ENCODE data around the gene FYN.
A peak's percentile ranks its signal among the peaks of the same experiment; 100 is the strongest.

The FYN gene

DNA sequence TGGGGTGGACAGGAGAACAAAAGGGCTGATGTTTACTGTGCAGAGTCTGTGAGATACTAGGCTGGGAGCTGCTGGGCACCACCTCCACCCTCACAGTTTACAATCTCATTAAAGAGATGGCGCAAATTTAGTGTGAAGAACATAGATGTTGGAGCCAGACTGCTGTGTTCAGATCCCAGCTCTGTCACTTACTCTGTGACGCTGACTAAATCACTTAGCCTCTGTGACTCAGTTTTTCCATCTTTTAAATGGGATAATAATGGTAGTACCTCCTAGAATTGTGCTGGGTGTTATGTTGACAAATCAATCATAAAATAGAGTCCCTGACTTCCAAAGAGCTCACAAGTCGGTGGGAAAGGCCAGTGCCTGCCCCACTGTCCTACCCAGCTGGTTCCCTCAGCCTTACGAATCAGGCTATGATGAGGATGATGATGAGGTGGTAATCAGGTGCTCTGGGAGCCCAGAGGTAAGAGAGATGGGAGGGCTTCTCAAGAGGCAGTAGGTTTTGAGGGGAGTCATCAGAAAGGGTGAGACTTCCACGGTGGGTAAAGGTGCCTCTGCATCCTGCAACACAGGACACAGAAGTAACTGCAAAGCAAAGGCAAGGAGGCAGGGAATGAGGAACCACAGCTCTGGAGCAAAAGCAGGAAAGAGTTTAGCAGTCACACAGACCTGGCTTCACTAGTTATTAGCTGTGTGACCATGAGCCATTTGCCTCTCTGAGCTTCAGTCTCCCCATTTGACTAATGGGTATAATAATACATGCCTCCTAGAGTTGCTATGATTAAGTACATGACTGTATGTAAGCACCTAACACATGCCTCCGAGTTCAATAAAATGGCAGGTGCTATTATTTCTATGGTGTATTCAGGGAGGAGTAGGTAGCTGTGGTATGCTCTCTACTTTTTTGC is 8.9 kb downstream of the FYN start:
- no peak for TF ChIP-seq ZNF571 (tag by site-specific recombination; IDR thresholded peaks at IDR 0.05)
- TF ChIP-seq YY1 (tag by site-specific recombination; IDR thresholded peaks at IDR 0.05) = 0 out of 2 replicates have a peak, but pooled peaks have one; percentile 19
- no peak for TF ChIP-seq ZNF610 (tag by site-specific recombination; IDR thresholded peaks at IDR 0.05; ENCODE audit: borderline replicate concordance)
- TF ChIP-seq, protein P1, sequence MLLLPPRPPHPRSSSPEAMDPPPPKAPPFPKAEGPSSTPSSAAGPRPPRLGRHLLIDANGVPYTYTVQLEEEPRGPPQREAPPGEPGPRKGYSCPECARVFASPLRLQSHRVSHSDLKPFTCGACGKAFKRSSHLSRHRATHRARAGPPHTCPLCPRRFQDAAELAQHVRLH (tag by site-specific recombination; IDR thresholded peaks at IDR 0.05) = 0 out of 2 replicates have a peak, but pooled peaks have one; percentile 47
- no peak for TF ChIP-seq ZNF473 (tag by site-specific recombination; IDR thresholded peaks at IDR 0.05)
- TF ChIP-seq, protein P2, sequence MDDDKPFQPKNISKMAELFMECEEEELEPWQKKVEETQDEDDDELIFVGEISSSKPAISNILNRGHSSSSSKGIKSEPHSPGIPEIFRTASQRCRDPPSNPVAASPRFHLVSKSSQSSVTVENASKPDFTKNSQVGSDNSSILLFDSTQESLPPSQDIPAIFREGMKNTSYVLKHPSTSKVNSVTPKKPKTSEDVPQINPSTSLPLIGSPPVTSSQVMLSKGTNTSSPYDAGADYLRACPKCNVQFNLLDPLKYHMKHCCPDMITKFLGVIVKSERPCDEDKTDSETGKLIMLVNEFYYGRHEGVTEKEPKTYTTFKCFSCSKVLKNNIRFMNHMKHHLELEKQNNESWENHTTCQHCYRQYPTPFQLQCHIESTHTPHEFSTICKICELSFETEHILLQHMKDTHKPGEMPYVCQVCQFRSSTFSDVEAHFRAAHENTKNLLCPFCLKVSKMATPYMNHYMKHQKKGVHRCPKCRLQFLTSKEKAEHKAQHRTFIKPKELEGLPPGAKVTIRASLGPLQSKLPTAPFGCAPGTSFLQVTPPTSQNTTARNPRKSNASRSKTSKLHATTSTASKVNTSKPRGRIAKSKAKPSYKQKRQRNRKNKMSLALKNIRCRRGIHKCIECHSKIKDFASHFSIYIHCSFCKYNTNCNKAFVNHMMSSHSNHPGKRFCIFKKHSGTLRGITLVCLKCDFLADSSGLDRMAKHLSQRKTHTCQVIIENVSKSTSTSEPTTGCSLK (tag by site-specific recombination; IDR thresholded peaks at IDR 0.05) = no peak
- TF ChIP-seq, protein P3, sequence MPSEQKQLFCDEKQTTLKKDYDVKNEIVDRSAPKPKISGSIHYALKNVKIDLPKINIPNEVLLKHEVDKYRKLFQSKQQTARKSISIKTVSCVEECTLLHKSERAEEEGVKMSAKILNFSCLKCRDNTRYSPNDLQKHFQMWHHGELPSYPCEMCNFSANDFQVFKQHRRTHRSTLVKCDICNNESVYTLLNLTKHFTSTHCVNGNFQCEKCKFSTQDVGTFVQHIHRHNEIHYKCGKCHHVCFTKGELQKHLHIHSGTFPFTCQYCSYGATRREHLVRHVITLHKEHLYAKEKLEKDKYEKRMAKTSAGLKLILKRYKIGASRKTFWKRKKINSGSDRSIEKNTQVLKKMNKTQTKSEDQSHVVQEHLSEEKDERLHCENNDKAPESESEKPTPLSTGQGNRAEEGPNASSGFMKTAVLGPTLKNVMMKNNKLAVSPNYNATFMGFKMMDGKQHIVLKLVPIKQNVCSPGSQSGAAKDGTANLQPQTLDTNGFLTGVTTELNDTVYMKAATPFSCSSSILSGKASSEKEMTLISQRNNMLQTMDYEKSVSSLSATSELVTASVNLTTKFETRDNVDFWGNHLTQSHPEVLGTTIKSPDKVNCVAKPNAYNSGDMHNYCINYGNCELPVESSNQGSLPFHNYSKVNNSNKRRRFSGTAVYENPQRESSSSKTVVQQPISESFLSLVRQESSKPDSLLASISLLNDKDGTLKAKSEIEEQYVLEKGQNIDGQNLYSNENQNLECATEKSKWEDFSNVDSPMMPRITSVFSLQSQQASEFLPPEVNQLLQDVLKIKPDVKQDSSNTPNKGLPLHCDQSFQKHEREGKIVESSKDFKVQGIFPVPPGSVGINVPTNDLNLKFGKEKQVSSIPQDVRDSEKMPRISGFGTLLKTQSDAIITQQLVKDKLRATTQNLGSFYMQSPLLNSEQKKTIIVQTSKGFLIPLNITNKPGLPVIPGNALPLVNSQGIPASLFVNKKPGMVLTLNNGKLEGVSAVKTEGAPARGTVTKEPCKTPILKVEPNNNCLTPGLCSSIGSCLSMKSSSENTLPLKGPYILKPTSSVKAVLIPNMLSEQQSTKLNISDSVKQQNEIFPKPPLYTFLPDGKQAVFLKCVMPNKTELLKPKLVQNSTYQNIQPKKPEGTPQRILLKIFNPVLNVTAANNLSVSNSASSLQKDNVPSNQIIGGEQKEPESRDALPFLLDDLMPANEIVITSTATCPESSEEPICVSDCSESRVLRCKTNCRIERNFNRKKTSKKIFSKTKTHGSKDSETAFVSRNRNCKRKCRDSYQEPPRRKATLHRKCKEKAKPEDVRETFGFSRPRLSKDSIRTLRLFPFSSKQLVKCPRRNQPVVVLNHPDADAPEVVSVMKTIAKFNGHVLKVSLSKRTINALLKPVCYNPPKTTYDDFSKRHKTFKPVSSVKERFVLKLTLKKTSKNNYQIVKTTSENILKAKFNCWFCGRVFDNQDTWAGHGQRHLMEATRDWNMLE (tag by site-specific recombination; conservative IDR thresholded peaks at IDR 0.05; ENCODE audit: low read depth) = no peak
- no peak for TF ChIP-seq ZBTB7A (tag by site-specific recombination; IDR thresholded peaks at IDR 0.05; ENCODE audit: low read depth)
- no peak for TF ChIP-seq OVOL3 (tag by site-specific recombination; IDR thresholded peaks at IDR 0.05)
- TF ChIP-seq KLF16 (tag by site-specific recombination; IDR thresholded peaks at IDR 0.05) = no peak
- TF ChIP-seq, protein P4, sequence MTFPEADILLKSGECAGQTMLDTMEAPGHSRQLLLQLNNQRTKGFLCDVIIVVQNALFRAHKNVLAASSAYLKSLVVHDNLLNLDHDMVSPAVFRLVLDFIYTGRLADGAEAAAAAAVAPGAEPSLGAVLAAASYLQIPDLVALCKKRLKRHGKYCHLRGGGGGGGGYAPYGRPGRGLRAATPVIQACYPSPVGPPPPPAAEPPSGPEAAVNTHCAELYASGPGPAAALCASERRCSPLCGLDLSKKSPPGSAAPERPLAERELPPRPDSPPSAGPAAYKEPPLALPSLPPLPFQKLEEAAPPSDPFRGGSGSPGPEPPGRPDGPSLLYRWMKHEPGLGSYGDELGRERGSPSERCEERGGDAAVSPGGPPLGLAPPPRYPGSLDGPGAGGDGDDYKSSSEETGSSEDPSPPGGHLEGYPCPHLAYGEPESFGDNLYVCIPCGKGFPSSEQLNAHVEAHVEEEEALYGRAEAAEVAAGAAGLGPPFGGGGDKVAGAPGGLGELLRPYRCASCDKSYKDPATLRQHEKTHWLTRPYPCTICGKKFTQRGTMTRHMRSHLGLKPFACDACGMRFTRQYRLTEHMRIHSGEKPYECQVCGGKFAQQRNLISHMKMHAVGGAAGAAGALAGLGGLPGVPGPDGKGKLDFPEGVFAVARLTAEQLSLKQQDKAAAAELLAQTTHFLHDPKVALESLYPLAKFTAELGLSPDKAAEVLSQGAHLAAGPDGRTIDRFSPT (tag by site-specific recombination; IDR thresholded peaks at IDR 0.05) = no peak
- TF ChIP-seq, protein P5, sequence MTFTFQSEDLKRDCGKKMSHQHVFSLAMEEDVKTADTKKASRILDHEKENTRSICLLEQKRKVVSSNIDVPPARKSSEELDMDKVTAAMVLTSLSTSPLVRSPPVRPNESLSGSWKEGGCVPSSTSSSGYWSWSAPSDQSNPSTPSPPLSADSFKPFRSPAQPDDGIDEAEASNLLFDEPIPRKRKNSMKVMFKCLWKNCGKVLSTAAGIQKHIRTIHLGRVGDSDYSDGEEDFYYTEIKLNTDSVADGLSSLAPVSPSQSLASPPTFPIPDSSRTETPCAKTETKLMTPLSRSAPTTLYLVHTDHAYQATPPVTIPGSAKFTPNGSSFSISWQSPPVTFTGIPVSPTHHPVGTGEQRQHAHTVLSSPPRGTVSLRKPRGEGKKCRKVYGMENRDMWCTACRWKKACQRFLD (tag by site-specific recombination; IDR thresholded peaks at IDR 0.05) = no peak
- Histone ChIP-seq H3K36me3 (ENCODE audit: control insufficient read depth in 2 of 2, insufficient read depth in 1 of 2, low read length in 2 of 2) (no peaks in the 10 kb centered on the region), H3K27ac (ENCODE audit: extremely low read depth, low read depth, low read length) (no peak overlapping the region), H3K4me1 (ENCODE audit: control insufficient read depth, insufficient read depth, low read length) (peaks cover 16% of the 10 kb centered on the region), H3K4me3 (ENCODE audit: low read depth, low read length) (no peak overlapping the region), H3K9me3 (ENCODE audit: control insufficient read depth, insufficient read depth, low read depth, low read length) (no peaks in the 10 kb centered on the region)
- ChIA-PET CTCF (interaction anchor here (1.7 kb wide), 1 partner anchor 10 kb away, joined by 7 read pairs; no protein-coding TSS in a partner anchor), POLR2A (interaction anchor here (1.2 kb wide), 1 partner anchor 9 kb away, joined by 7 read pairs; the partner anchor contains the start of gene FYN)

Data from HEK293 (cell line).